HL-60 (cell line): ENCODE data around the gene UNKL.

Experiments
- GABPA ChIP-seq: IDR thresholded peaks from 2 replicates; pipeline ENCODE4 v1.6.1; 2012; ENCODE audit warnings: low read depth
- POLR2AphosphoS5 ChIP-seq: IDR thresholded peaks from 2 replicates; pipeline ENCODE4 v1.6.1; 2012; ENCODE audit warnings: low read depth
- REST ChIP-seq: IDR thresholded peaks from 2 replicates; pipeline ENCODE4 v1.6.1; 2012; ENCODE audit warnings: low read depth; ENCODE audit not compliant: insufficient replicate concordance
- TF ChIP-seq, protein P1 (sequence below): IDR thresholded peaks from one replicate; pipeline ENCODE4 v1.5.1; 2011; ENCODE audit warnings: low read length, control low read depth, inconsistent platforms; ENCODE audit not compliant: insufficient read depth

GRCh38 chr16:1424028-1424427, 9.5 kb upstream of the UNKL start:
- TF ChIP-seq, protein P1, sequence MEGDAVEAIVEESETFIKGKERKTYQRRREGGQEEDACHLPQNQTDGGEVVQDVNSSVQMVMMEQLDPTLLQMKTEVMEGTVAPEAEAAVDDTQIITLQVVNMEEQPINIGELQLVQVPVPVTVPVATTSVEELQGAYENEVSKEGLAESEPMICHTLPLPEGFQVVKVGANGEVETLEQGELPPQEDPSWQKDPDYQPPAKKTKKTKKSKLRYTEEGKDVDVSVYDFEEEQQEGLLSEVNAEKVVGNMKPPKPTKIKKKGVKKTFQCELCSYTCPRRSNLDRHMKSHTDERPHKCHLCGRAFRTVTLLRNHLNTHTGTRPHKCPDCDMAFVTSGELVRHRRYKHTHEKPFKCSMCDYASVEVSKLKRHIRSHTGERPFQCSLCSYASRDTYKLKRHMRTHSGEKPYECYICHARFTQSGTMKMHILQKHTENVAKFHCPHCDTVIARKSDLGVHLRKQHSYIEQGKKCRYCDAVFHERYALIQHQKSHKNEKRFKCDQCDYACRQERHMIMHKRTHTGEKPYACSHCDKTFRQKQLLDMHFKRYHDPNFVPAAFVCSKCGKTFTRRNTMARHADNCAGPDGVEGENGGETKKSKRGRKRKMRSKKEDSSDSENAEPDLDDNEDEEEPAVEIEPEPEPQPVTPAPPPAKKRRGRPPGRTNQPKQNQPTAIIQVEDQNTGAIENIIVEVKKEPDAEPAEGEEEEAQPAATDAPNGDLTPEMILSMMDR, result no peak
- no peak for TF ChIP-seq GABPA
- no peak for TF ChIP-seq REST
- TF ChIP-seq POLR2AphosphoS5, result no peak
